ENCODE measurements around the gene PRSS21. TPM values are rescaled to one million over a fixed set of nuclear protein-coding genes. Genes with fewer than 3 reads are reported as not detected.

The PRSS21 gene
- total RNA-seq, 2 donors from 2014 or later, result not detected

- DNase-seq (ENCODE audit: low spot score), result peak; percentile 72
- intact Hi-C loops (cut with DNase I), result loop anchor here in 1 of 2 donors (10.0 kb wide), 1 partner anchor 85 kb away; no protein-coding TSS in a partner anchor
Measured at GRCh38 chr16:2819939-2820835, 3.1 kb downstream of the PRSS21 start.

- intact Hi-C loops (cut with DNase I), result loop anchor here in 1 of 2 donors (10.0 kb wide), 1 partner anchor 86 kb away; no protein-coding TSS in a partner anchor
- DNase-seq (ENCODE audit: low spot score), result peak; percentile 58
Measured at GRCh38 chr16:2820836-2821486, 3.9 kb downstream of the PRSS21 start.

- DNase-seq (ENCODE audit: low spot score), result peak; percentile 69
Measured at GRCh38 chr16:2821487-2822157, 4.6 kb downstream of the PRSS21 start.

GRCh38 chr16:2822158-2822495 lies 5.1 kb downstream of the PRSS21 start:
- DNase-seq (ENCODE audit: low spot score), result peak; percentile 32
- intact Hi-C loops (cut with DNase I), result loop anchor here in 1 of 2 donors (10.0 kb wide), 1 partner anchor 87 kb away; no protein-coding TSS in a partner anchor

More at GRCh38 chr16:2821487-2822157, 4.6 kb downstream of the PRSS21 start:
- intact Hi-C loops (cut with DNase I), result loop anchor here in 1 of 2 donors (10.0 kb wide), 1 partner anchor 87 kb away; no protein-coding TSS in a partner anchor

GRCh38 chr16:2822496-2822895 lies 5.5 kb downstream of the PRSS21 start:
- intact Hi-C loops (cut with DNase I), result loop anchor here in 1 of 2 donors (10.0 kb wide), 1 partner anchor 88 kb away; no protein-coding TSS in a partner anchor
- no peak for DNase-seq (ENCODE audit: low spot score)

- DNase-seq (ENCODE audit: low spot score), result peak; percentile 73
- intact Hi-C loops (cut with DNase I), result loop anchor here in 1 of 2 donors (10.0 kb wide), 1 partner anchor 90 kb away; no protein-coding TSS in a partner anchor
Measured at GRCh38 chr16:2824626-2825025, 7.6 kb downstream of the PRSS21 start.

- intact Hi-C loops (cut with DNase I), result loop anchor here in 1 of 2 donors (10.0 kb wide), 1 partner anchor 90 kb away; no protein-coding TSS in a partner anchor
- peak; percentile 55 for DNase-seq (ENCODE audit: low spot score)
Measured at GRCh38 chr16:2825049-2825742, 8.2 kb downstream of the PRSS21 start.

GRCh38 chr16:2825906-2826305 lies 8.9 kb downstream of the PRSS21 start:
- DNase-seq (ENCODE audit: low spot score), result peak; percentile 55
- intact Hi-C loops (cut with DNase I), result loop anchor here in 1 of 2 donors (10.0 kb wide), 1 partner anchor 91 kb away; no protein-coding TSS in a partner anchor

- peak; percentile 68 for DNase-seq (ENCODE audit: low spot score)
- intact Hi-C loops (cut with DNase I), result loop anchor here in 1 of 2 donors (10.0 kb wide), 1 partner anchor 92 kb away; no protein-coding TSS in a partner anchor
Measured at GRCh38 chr16:2826591-2827373, 9.7 kb downstream of the PRSS21 start.

- DNase-seq (ENCODE audit: low spot score), result peak; percentile 61
- intact Hi-C loops (cut with DNase I), result loop anchor here in 1 of 2 donors (10.0 kb wide), 1 partner anchor 93 kb away; no protein-coding TSS in a partner anchor
Measured at GRCh38 chr16:2827374-2827791, 10.3 kb downstream of the PRSS21 start.

GRCh38 chr16:2827831-2828520 lies 10.9 kb downstream of the PRSS21 start:
- DNase-seq (ENCODE audit: low spot score), result peak; percentile 42

GRCh38 chr16:2828521-2828840 lies 11.4 kb downstream of the PRSS21 start:
- intact Hi-C loops (cut with DNase I), result loop anchor here in 1 of 2 donors (10.0 kb wide), 1 partner anchor 94 kb away; no protein-coding TSS in a partner anchor
- peak; percentile 68 for DNase-seq (ENCODE audit: low spot score)

More at GRCh38 chr16:2827831-2828520, 10.9 kb downstream of the PRSS21 start:
- intact Hi-C loops (cut with DNase I), result loop anchor here in 1 of 2 donors (10.0 kb wide), 1 partner anchor 93 kb away; no protein-coding TSS in a partner anchor

GRCh38 chr16:2828876-2829430 lies 11.9 kb downstream of the PRSS21 start:
- intact Hi-C loops (cut with DNase I), result loop anchor here in 1 of 2 donors (10.0 kb wide), 1 partner anchor 94 kb away; no protein-coding TSS in a partner anchor
- peak; percentile 45 for DNase-seq (ENCODE audit: low spot score)

- DNase-seq (ENCODE audit: low spot score), result peak; percentile 65
- intact Hi-C loops (cut with DNase I), result loop anchor here in 1 of 2 donors (10.0 kb wide), 1 partner anchor 95 kb away; no protein-coding TSS in a partner anchor
Measured at GRCh38 chr16:2829501-2830354, 12.7 kb downstream of the PRSS21 start, which contains the start of gene ZG16B. Gene ZG16B (plus strand): TSS chr16:2830303. CDS start chr16:2830442, 139 bp downstream.

- peak; percentile 66 for DNase-seq (ENCODE audit: low spot score)
- intact Hi-C loops (cut with DNase I), result no loop called here
Measured at GRCh38 chr16:2830355-2830695, 13.3 kb downstream of the PRSS21 start.

- peak; percentile 76 for DNase-seq (ENCODE audit: low spot score)
Measured at GRCh38 chr16:2831203-2831602, 14.2 kb downstream of the PRSS21 start.

More at GRCh38 chr16:2831203-2831602, 14.2 kb downstream of the PRSS21 start:
- intact Hi-C loops (cut with DNase I), result no loop called here
